SIG-M5 treated with dmso at 0.1 percent for 504 hours (cell line): Measurements from ENCODE around the gene PCGF1.
A peak's percentile ranks its signal among the peaks of the same experiment; 100 is the strongest.

ENCODE experiments used
- DNase-seq: peaks from one replicate; lab custom pipeline; 2025; ENCODE audit not compliant: unreplicated experiment; lab: John Stamatoyannopoulos, UW

Gene PCGF1

DNA sequence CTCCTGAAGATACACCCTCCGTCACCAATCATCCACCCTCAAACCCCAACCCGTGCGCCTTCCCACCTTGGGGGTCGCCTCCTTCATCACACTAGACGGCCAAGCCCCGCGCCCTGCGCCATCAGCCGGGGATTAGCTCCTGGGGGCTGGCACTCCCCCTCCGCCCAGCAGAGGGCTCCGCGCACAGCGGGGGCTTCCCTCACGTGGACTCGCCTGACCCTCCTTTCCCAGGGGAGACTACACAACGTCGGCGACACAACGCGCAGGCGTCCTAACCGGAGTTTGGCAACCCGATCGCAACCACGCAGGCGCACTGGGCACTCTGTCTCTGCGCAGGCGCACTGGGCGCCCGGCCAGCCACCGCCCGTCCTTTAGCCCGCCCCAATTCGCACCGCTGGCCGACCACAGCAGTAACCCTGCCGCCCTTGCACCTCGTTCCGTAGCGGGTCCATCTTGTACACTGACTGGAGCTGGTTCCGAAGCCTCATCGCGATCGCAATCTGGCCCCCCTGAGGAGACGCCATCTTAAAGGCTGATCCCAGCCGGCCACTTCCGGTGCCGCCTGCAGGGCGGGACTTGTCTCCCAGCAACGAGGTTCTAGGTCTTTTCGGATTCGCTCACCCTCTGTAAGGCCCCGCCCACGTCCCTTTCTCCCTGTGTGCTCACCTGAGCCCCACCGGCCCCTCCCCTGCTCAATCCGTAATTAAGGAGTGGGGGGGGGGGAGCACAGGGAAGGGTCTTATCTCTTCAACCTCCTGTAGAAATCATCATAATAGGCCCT lies at the start of gene PCGF1:
Gene PCGF1, minus strand, starts transcription at position 551 of the 781 bp plus-strand sequence. Its CDS starts 27 bp downstream, at position 524.
- DNase-seq = peak; percentile 95

DNA sequence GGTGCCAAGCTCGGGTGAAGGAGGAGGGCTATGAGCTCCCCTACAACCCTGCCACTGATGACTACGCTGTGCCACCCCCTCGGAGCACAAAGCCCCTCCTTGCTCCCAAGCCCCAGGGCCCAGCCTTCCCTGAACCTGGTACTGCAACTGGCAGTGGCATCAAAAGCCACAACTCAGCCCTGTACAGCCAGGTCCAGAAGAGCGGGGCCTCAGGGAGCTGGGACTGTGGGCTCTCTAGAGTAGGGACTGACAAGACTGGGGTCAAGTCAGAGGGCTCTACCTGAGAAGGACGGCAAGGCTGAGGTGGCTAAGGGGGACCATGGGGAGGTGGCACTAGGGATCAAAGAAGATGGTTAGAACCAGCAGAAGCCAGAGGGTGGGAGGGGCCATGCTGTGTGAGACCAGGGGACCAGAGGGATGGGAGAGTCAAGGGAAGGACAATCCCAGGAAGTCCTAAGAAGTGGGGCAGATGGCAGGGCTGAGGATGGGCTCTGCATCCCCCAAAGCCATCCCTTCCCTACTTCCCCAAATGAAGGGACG lies 49.4 kb upstream of the PCGF1 start:
- DNase-seq = no peak

DNA sequence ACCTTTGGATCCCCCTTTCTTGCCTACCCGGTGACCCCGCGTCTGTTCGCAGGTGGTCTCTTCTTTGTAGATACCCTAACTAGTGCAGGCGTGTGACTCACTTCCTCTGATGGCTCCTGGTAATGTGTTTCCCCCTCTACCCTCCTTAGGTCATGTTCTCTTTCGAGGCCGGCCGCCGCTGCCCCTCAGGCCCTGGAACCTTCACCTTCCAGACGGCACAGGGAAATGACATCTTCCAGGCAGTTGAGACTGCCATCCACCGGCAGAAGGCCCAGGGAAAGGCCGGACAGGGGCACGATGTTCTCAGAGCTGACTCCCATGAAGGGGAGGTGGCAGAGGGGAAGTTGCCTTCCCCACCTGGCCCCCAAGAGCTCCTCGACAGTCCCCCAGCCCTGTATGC lies 48.7 kb upstream of the PCGF1 start:
- DNase-seq = no peak

DNA sequence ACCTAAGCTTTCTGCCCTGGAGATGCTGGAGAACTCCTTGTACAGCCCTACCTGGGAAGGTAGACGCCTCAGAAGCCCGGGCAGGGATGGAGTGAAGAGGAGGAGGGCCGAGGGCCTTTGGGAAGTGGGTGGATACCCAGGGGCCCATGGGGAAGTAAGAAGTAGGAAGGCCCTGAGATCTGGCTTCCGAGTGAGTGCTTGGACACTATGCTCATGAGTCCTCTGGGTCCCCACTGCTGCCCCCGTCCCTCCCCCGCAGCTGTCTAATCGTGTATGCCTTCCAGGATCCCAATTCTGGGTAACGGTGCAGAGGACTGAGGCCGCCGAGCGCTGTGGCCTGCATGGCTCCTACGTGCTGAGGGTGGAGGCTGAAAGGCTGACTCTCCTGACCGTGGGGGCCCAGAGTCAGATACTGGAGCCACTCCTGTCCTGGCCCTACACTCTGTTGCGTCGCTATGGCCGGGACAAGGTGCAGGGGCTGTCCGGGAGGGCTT lies 48.2 kb upstream of the PCGF1 start:
- DNase-seq = peak; percentile 16

DNA sequence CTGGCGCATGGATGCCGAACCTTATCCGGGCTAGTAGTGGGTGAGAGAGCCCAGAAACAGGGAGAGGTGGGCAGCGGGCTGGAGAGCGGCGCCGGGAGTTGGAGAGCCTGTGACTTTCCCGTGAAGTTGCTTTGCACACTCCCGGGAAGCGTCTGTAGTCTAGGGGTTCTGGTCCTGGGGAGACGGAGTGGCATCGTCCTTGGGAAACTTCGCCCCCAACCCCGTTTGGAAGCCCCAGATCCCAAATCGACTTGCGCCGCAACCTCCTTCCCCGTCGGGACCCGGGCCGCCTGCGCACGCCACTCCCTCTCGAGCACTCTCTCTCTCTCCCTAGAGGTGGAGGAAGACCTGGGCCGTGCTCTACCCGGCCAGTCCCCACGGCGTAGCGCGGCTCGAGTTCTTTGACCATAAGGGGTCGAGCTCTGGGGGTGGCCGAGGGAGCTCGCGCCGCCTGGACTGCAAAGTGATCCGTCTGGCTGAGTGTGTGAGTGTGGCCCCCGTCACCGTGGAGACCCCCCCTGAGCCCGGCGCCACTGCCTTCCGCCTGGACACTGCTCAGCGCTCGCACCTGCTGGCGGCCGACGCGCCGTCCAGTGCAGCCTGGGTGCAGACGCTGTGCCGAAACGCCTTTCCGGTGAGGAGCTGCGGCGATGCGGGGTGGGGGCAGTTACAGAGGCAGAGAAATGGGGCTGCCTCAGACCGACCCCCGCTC lies 47.5 kb upstream of the PCGF1 start:
- peak; percentile 31 for DNase-seq

DNA sequence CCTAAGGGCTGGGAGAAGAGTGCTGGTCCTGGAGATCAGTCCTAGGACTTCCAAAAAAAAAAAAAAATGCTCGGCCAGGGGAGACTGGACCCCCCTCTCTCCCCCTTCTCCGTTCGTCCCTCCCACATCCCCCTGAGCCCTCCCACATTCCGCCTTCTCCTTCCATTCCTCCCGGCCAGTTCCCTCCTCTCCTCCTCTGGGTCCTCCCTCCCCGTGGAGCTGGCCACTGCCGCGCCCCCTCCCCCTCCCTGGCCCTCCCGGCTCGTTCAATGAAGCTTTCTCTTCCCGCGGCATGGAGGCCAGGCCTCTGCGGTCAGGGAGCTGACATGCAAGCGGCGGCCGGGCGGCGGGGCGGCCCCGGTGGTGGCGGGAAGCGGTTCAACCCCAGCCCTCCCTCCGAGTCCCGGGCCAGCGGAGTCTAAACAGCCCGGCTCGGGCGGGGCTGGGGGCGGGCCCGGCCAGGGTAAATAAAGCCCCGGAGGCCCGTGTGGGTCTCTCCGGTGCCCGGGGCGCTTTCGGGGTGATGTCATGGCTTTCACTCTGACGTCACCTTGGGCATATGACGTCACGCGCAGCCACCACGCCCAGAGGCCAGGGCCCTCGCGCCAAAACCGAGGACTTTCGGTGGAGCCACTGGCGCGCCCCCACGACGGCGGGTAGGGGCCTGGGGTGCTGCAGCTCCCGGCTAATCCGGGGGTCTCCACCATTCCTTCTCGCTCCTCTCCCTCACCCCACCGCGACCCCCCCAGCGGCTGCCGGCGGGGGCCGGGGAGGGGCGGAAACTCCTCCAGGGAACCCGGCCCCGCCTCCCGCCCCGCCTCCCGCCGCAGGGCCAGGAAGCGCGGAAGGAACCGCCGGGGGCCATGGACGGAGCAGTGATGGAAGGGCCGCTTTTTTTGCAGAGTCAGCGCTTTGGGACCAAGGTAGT lies 46.7 kb upstream of the PCGF1 start, which contains the start of the genes DOK1 and LOXL3:
Gene DOK1, plus strand, starts transcription at position 829 of the 928 bp plus-strand sequence. Its CDS starts 35 bp downstream, at position 864.
Gene LOXL3, minus strand, starts transcription at position 51 of the 928 bp plus-strand sequence. CDS start 1,308 bp downstream, outside the sequence.
- DNase-seq = peak; percentile 72

DNA sequence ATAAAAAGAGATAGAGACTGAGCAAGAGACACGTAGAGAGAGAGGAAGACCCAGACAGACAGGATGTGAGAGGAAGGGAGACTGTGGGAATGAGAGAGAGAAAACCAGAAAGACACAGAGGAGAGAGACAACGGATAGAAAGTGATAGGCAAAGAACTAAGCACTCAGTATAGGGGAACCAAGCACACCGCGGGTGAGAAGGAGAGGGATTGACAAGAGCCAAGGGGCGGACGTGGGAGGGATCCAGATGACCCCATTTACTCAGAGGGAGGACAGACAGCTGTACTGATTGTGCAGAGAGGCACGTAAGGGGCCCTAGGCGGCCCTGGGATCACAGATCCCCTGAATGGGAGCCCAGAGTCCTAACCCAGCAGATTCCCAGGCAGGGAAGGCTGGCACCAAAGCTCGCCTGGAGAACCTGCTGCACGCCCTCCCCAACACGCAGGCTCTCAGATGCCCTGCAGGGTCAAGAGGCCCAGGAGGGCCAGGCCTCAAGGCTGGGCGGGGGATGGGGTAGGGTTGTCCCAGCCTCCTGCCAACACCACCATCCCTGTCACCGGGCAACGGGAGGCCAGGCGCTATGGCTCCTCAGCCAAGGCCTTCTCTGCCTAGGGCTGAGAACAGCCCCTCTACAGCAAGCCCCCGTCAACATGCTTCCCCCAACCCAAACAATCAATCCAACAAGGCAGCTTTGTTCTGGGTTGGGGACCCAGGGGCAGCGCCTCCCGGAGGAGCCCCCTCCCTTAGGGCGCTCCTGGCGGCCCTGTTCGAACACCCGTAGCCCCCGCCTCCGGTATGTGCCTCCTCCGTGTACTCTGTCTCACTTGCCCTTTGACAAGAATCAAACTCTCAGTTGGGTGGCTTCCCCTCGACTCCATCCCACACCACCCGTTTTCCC lies 45.7 kb upstream of the PCGF1 start:
- no peak for DNase-seq

DNA sequence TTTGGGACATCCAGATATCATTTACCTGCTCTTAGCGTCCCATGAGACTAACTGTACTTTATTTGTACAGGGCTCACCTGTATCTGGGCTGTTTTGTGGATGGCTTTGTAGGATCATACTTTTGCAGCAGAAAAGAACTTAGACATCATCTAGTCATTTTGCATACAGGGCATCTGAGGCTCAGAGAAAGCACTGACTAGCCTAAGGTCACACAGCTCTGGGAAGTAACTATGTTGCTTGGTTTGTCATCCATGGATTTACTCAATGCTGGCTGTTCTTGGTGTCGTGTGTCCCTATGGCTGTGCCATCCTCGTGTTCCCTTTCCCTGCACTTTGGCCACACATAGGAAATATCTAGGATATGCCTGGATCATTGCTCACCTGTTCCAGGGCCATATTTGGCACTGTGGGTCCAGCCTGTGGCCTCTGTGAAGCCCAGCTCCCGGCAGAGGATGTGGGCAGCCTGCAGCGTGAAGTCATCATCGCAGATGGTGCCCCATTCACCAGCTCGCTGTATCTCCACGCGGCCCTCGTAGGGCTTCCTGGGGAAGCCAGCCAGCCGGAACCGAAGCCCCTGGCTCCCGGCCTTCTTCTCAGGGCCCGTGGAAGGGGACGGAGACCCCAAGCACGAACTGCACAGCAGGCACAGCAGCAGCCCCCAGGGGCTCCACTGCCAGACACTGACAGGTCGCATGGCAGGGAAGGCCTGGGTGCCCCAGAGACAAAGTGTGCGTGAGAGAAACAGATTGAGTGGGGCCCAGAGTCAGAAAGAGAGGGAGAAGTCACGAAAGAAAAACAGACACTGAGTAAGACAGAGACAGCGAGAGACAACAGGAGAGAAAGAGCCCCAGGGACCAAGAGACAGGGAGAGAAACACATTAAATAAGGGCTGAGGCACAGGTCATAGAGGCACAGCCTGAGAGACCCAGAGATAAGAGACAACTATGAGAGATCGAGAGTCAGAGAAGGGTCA lies 44.7 kb upstream of the PCGF1 start:
- no peak for DNase-seq

DNA sequence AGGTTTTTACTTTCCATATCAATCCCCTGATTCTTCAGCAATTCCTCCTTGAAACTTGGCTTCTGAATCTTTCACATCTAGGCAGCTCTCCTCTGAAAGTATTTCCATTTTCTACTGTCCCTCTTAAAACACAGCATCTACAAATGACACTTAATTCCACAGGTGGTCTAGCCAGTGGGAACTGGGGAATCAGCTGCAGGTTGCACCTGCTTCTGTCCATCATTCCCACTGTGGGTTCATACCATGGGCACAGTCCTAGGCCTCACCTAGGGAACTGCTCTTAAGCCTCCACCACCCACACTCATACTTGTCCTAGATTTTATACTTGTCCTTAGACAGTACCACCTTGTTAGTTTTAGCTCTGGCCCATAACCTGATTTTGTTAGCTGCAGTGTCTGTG lies 44.0 kb upstream of the PCGF1 start:
- no peak for DNase-seq

DNA sequence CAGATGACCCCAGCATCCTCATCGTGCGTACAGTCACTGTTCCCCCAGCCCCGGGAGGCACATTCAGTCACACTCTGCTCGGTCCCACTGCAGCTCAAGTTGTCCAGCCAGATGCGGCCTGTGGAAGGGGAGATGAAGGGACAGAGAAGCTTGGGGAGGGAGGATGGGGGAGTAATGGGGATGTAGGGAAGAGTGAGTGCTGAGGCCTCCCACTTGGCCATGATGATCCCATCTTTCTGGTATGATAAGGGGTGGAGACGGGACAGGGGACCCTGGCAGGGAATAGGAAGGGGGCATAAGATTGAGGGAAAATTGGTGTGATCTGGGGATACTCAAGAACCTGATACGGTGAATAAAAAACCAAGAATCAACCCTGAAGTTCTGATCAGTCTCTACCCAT lies 42.7 kb upstream of the PCGF1 start:
- DNase-seq = no peak

DNA sequence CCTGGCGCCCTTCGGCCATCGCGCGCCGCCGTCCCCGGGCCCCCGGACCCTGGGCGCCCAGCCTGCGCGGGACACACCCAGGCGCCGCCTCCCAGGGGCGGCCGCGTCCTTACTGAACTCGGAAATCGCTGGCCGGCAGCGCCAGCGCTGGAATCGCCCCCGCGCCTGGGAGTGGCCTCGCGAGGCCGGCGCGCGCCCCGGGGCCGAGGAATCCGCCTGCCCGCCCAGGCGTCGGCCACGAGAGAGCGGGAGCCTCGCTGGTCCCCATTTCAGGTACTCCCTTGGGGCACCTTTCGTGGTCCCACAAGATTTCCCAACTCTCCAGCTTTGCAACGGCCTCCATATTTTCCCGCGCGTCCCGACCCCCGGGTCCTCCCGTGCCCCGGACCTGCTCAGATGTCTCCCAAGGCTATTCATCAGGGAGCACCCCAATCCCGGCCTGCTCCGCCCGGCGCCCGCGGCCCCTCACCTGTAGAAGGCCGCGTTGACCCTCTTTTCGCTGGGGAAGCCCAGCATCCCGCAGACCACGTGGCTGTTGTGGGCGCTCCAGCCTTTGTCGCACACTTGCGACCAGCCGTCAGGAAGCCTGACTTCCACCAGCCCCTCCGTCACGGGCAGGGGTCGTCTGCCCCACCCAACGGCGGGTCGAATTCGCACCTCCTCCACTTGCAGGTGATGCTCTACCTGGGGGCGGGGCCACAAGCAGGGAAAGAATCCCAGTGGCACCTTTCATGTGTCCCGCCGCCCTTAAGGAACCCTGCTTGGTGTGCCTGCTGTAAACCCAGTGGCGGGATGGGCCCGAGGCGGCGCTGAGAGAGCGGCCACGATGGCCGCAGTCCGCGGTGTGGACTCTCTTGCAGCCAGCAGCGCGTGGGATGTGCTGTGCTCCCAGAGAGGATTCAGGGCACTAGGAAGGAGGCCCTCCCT lies 41.7 kb upstream of the PCGF1 start:
- no peak for DNase-seq

DNA sequence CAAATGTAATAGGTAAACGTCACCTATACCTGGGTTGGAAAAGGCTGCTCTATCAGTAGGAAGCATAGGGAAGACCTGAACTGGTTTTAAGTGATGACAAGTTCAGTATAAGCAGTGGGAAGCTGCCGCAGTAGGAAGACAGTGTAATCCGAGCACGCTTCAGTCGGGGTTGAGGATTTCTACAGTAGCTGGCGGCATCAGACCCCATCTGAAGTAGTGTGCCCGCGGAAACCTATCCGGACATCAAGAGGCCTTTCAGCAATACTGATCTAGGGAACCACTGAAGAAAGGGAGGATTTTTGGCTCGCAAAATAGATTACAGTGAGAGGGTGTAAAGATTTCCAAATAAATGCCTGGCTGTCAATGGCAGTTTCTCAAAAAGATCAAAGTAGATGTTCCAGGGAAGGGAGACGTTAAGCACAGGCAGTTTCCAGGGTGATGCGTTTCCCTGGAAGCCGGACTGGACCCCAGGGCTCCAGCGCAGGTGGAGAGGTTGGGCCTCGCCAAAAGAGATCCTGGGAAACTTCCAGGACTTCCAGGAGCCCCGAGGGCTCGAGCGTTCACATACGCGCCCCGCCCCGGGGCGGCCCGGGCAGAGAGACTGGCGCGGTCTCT lies 40.9 kb upstream of the PCGF1 start:
- DNase-seq = no peak

DNA sequence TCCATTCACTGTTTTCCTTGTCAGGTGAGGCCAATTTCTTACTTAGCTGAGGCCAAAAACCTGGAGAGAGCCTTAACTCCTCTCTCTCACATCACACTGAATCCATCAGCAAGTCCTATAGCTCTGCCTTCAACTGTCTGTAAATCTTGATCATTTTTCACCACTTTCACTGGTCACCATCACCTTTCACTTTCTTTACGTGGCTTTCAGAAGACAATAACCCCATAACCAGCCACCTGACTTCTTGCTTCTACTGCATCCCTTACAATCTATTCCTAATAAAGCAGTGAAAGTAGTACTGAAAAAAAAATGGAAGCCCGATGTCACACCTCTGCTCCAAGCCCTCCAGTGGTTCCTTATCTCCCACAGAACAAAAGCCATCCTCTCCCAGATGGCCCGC lies 38.5 kb upstream of the PCGF1 start:
- DNase-seq = no peak

DNA sequence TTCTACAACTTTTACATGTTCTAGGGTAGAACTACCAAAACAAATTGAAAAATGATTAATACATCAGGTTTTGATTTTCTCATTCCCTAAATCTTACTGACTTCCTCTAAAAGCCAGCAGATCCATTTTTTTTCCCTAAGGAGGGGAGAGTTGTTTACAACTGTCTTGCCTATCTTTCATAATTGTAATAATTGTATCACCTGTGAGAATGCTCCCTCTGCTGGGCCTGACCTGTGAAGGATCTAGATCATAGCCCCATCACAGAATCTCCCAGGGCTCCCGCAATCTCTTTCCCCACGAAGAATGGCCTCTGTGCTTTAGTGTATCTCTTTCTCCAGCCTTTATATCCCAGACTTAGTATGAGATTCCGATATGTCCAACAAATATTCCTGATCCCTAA lies 37.1 kb upstream of the PCGF1 start:
- no peak for DNase-seq

DNA sequence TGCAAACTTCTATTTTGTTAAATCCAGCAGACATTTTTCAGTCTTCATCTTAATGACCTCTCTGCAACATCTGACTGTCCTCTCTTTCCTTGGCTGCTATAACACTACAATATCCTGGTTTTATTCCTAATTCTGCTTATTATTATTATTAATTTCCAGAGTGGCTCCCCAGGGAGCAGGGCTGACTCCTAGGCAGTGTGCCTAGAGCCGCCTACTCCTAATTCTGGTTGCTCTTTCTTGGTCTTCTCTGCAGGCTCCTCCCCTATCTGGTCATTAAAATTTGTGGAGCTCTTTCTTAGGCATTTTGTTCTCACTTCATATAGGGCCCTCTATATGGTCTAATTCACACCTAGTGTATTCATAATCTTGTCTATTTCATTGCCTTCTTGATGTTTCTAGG lies 35.5 kb upstream of the PCGF1 start:
- DNase-seq = no peak

DNA sequence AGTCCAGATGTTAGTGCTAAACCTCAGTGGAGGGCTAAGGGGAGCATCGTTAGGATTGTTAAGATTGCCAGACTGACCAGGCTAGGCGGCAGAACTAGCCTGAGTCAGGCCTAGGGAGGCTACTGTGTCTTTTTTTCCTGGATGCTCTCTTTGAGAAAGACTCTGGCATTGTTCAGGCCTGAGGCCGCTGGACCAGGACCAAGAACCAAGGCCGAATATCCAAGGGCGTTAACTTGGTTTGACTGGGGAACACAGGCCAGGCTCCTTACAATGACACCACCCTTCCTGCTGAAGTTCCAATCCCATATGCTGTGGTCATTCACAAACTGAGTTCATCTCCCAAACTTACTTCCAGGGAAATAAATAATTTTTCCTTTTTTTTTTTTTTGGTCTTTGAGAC lies 32.8 kb upstream of the PCGF1 start:
- DNase-seq = no peak

DNA sequence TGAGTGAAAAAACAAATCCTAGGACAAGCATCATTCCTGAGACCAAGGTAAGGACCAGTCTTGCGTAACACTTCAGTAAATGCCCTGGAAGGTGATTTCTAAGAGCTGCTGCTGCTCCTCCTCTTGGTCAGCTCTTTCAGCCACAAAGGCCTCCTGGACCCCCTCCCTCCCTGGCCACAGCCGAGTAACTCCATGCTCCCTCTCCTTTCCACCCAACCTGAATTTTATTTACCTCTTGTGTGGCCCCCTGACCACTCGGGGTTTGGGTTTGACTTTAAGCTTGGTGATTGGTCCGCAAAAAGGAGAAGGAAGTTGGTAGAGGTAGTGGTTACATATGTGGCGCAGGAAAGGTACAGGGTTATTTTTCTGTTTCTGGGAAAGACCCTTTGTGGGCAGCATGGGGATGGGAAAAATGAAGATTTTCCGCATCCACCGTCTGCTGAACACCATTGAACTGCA lies 31.4 kb upstream of the PCGF1 start:
- no peak for DNase-seq
